IMR-90 (cell line): ENCODE data around the gene MTUS2. TPM values are rescaled to one million over a fixed set of nuclear protein-coding genes. Genes with fewer than 3 reads are reported as not detected.

Experiments used
- ATAC-seq: fragments of 200-7000 bp; cut with Tn5 transposase; 2 replicates; pipeline ENCODE4 v1.9.1; 2020; ENCODE audit warnings: low read depth, mild to moderate bottlenecking, moderate library complexity
- BruUV-seq: library from RNA; stranded (reverse); fragments of 400-500 nt; replicated peaks from 2 replicates; lab custom pipeline; 2021; lab: Mats Ljungman, UMichigan
- CTCF ChIA-PET: fragments of 300-600 bp; formaldehyde crosslinking; extraction: SDS; loops from one replicate; lab custom pipeline; 2021; ENCODE audit warnings: antibody characterized with exemption; lab: Yijun Ruan, JAX
- POLR2A ChIA-PET: fragments of 300-600 bp; sonication (Branson Sonifier 250); formaldehyde crosslinking; loops from one replicate; lab custom pipeline; 2022; ENCODE audit warnings: antibody characterized with exemption; ENCODE audit not compliant: unreplicated experiment; lab: Charles Lee
- DNase-seq: peaks from one replicate; pipeline ENCODE4 v3.0.0; 2013
- H2AFZ ChIP-seq: replicated peaks from 2 replicates; pipeline ENCODE3; 2013; ENCODE audit warnings: low read length, mild to moderate bottlenecking; ENCODE audit not compliant: poor library complexity
- H2AK5ac ChIP-seq: 2 replicates; pipeline ENCODE4 v1.6.1; 2013; ENCODE audit warnings: low read depth, low read length, inconsistent platforms
- H2AK9ac ChIP-seq: replicated peaks from 2 replicates; pipeline ENCODE3; 2013; ENCODE audit warnings: mild to moderate bottlenecking, low read depth, low read length, moderate library complexity; ENCODE audit not compliant: poor library complexity
- H2BK120ac ChIP-seq: 2 replicates; pipeline ENCODE4 v1.6.1; 2013; ENCODE audit warnings: low read depth, low read length, inconsistent platforms
- H2BK15ac ChIP-seq: 3 replicates; pipeline ENCODE4 v1.6.1; 2013; ENCODE audit warnings: low read depth, low read length, inconsistent platforms
- H2BK20ac ChIP-seq: 2 replicates; pipeline ENCODE4 v1.6.1; 2013; ENCODE audit warnings: low read depth, mild to moderate bottlenecking, inconsistent platforms, low read length, moderate library complexity
- H2BK5ac ChIP-seq: 2 replicates; pipeline ENCODE4 v1.6.1; 2013; ENCODE audit warnings: mild to moderate bottlenecking, low read depth, low read length, inconsistent platforms; ENCODE audit not compliant: poor library complexity, severe bottlenecking
- H3K14ac ChIP-seq: replicated peaks from 2 replicates; pipeline ENCODE4 v1.6.1; 2013; ENCODE audit warnings: low read depth, low read length, inconsistent platforms
- H3K18ac ChIP-seq: 2 replicates; pipeline ENCODE4 v1.6.1; 2013; ENCODE audit warnings: low read depth, low read length, control low read depth
- H3K23ac ChIP-seq: 2 replicates; pipeline ENCODE4 v1.6.1; 2013; ENCODE audit warnings: low read depth, low read length, inconsistent platforms
- H3K27ac ChIP-seq: 2 replicates; pipeline ENCODE4 v1.5.1; 2013; ENCODE audit warnings: mild to moderate bottlenecking, control low read depth, low read length; ENCODE audit not compliant: insufficient read depth
- H3K27me3 ChIP-seq: 2 replicates; pipeline ENCODE4 v1.6.1; 2013; ENCODE audit warnings: low read length; ENCODE audit not compliant: control insufficient read depth, insufficient read depth
- H3K36me3 ChIP-seq: 2 replicates; pipeline ENCODE4 v1.6.1; 2013; ENCODE audit warnings: low read length, mixed read lengths; ENCODE audit not compliant: control insufficient read depth, insufficient read depth
- H3K4ac ChIP-seq: 2 replicates; pipeline ENCODE4 v1.6.1; 2013; ENCODE audit warnings: low read depth, low read length, inconsistent platforms
- H3K4me1 ChIP-seq: 2 replicates; pipeline ENCODE4 v1.6.1; 2013; ENCODE audit warnings: low read length, mixed read lengths; ENCODE audit not compliant: control insufficient read depth, insufficient read depth
- H3K4me2 ChIP-seq: 2 replicates; pipeline ENCODE4 v1.6.1; 2013; ENCODE audit warnings: low read depth, mild to moderate bottlenecking, control low read depth, low read length, moderate library complexity
- H3K4me3 ChIP-seq: 2 replicates; pipeline ENCODE4 v1.5.1; 2013; ENCODE audit warnings: low read depth, mild to moderate bottlenecking, control low read depth, low read length, moderate library complexity; ENCODE audit not compliant: insufficient read depth
- H3K56ac ChIP-seq: 2 replicates; pipeline ENCODE4 v1.6.1; 2013; ENCODE audit warnings: low read length, inconsistent platforms; ENCODE audit not compliant: insufficient read depth; ENCODE audit errors: extremely low read depth
- H3K79me1 ChIP-seq, 2 experiments: 2 replicates each; pipeline ENCODE4 v1.6.1; 2013; ENCODE audit warnings: low read length in 2 of 2, inconsistent platforms in 1 of 2, low read depth in 1 of 2
- H3K9ac ChIP-seq: 2 replicates; pipeline ENCODE4 v1.6.1; 2013; ENCODE audit warnings: low read depth, low read length, control low read depth
- H3K9me1 ChIP-seq: 2 replicates; pipeline ENCODE4 v1.6.1; 2013; ENCODE audit warnings: low read length, inconsistent platforms; ENCODE audit not compliant: insufficient read depth
- H3K9me3 ChIP-seq: 2 replicates; pipeline ENCODE4 v1.6.1; 2013; ENCODE audit warnings: low read length; ENCODE audit not compliant: control insufficient read depth, insufficient read depth
- H4K20me1 ChIP-seq: 2 replicates; pipeline ENCODE4 v1.6.1; 2013; ENCODE audit warnings: low read length, inconsistent platforms; ENCODE audit not compliant: insufficient read depth
- H4K5ac ChIP-seq: 2 replicates; pipeline ENCODE4 v1.6.1; 2013; ENCODE audit warnings: mild to moderate bottlenecking, low read depth, low read length, control low read depth
- H4K8ac ChIP-seq, 2 experiments: 2 replicates each; pipeline ENCODE4 v1.6.1; 2013; ENCODE audit warnings: low read depth in 2 of 2, low read length in 2 of 2, control low read depth in 1 of 2, inconsistent platforms in 1 of 2
- H4K91ac ChIP-seq: 2 replicates; pipeline ENCODE4 v1.6.1; 2013; ENCODE audit warnings: low read depth, low read length, inconsistent platforms; ENCODE audit not compliant: insufficient read depth
- CTCF ChIP-seq: conservative IDR thresholded peaks from 2 replicates; pipeline ENCODE4 v1.5.1; 2012; ENCODE audit warnings: mild to moderate bottlenecking, low read depth, low read length, improper control_type of control experiment
- MAFK ChIP-seq: IDR thresholded peaks from 2 replicates; pipeline ENCODE4 v1.6.1; 2012; ENCODE audit warnings: low read depth, low read length, improper control_type of control experiment
- MAZ ChIP-seq: IDR thresholded peaks from 2 replicates; pipeline ENCODE4 v1.6.1; 2012; ENCODE audit warnings: low read depth, mild to moderate bottlenecking, low read length, improper control_type of control experiment, moderate library complexity, borderline replicate concordance
- POLR2A ChIP-seq: IDR thresholded peaks from 2 replicates; pipeline ENCODE4 v1.6.1; 2012; ENCODE audit warnings: mild to moderate bottlenecking, low read depth, low read length
- WGBS, 2 experiments: methylation state at CpG; one replicate each; pipeline versions ENCODE4 v1.1.5 to v1.1.7; 2013; ENCODE audit warnings: missing lambda C conversion rate in 2 of 2; ENCODE audit not compliant: insufficient read length in 1 of 2; ENCODE audit errors: extremely low coverage in 2 of 2; 5-methylcytosine and 5-hydroxymethylcytosine counted together
- dilution Hi-C: fragments of 300-500 bp; cut with HindIII; formaldehyde crosslinking; loops from one replicate; pipeline ENCODE4 v1.14.3; 2018; ENCODE audit warnings: low sequenced_read_pairs; ENCODE audit not compliant: unreplicated experiment
- in situ Hi-C: fragments of 300-500 bp; cut with MboI; formaldehyde crosslinking; loops from 3 replicates; pipeline ENCODE4 v1.14.3; 2019; ENCODE audit warnings: low sequenced_read_pairs, inconsistent platforms, mixed read lengths
- intact Hi-C: fragments of 100-400 bp; cut with micrococcal nuclease; formaldehyde crosslinking; loops from 2 replicates; pipeline ENCODE4 v1.10.0; 2022
- polyA plus RNA-seq, 3 experiments: library from polyadenylated mRNA; depleted of rRNA; stranded (reverse); fragments of >200 nt; gene quantifications; 2 replicates each; pipeline ENCODE4 v1.2.3, GENCODE V29; 2012; ENCODE audit warnings: low replicate concordance in 1 of 3
- total RNA-seq: library from RNA; depleted of rRNA; stranded (reverse); fragments of >200 nt; gene quantifications from 2 replicates; pipeline ENCODE4 v1.2.3, GENCODE V29; 2012

The MTUS2 gene
- total and polyA plus RNA-seq, 2 of the 4 experiments (the other 2 are of a cell fraction): under 0.01 to 0.02 TPM

GRCh38 chr13:29270271-29270985, 450.3 kb downstream of the MTUS2 start:
- intact Hi-C loops: no loop called here
- WGBS, 2 experiments: 52% methylated on average over 7 of the region's 15 CpGs; no CpG with 5 or more reads in 1 of the 2 experiments

More at GRCh38 chr13:29270271-29270985, 450.3 kb downstream of the MTUS2 start:
- no peak overlapping the region for H3K56ac ChIP-seq
- no peak overlapping the region for H3K27ac ChIP-seq
- H3K27me3 ChIP-seq: no peaks in the 10 kb centered on the region
- no peaks in the 10 kb centered on the region for H4K20me1 ChIP-seq
- BruUV-seq: no TSS peak
- no peak overlapping the region for H4K5ac ChIP-seq
- in situ Hi-C loops (no loop called here), dilution Hi-C loops (no loop called here)
- ChIA-PET POLR2A (no interaction called here), CTCF (no interaction called here)
- H2AK9ac ChIP-seq: no peak overlapping the region
- no peak overlapping the region for H3K23ac ChIP-seq
- no peaks in the 10 kb centered on the region for H3K79me1 ChIP-seq
- H3K4me2 ChIP-seq: no peak overlapping the region
- H2BK15ac ChIP-seq: no peak overlapping the region
- H3K14ac ChIP-seq: no peak overlapping the region
- H2BK120ac ChIP-seq: no peak overlapping the region
- TF ChIP-seq MAZ (no peak), MAFK (no peak), CTCF (no peak), POLR2A (no peak)
- no peak overlapping the region for H3K18ac ChIP-seq
- no peak overlapping the region for H4K91ac ChIP-seq
- no peak overlapping the region for H3K4me3 ChIP-seq
- no peak overlapping the region for H4K8ac ChIP-seq
- no peaks in the 10 kb centered on the region for H3K4me1 ChIP-seq
- DNase-seq: no peak
- ATAC-seq: no peak
- no peak overlapping the region for H2AFZ ChIP-seq
- no peak overlapping the region for H3K4ac ChIP-seq
- no peak overlapping the region for H2BK5ac ChIP-seq
- H2BK20ac ChIP-seq: no peak overlapping the region
- no peak overlapping the region for H2AK5ac ChIP-seq
- H3K9me3 ChIP-seq: peaks cover 6% of the 10 kb centered on the region; the same call in 1 of the 2 replicates
- no peak overlapping the region for H3K9ac ChIP-seq
- no peaks in the 10 kb centered on the region for H3K9me1 ChIP-seq
- no peaks in the 10 kb centered on the region for H3K36me3 ChIP-seq
